Measurements from ENCODE around the gene MYH16.

MYH16 gene

GRCh38 chr7:99301496-99301895 lies 28.9 kb downstream of the MYH16 start:
- TF ChIP-seq SIN3A (IDR thresholded peaks at IDR 0.05; ENCODE audit: borderline replicate concordance, insufficient read depth, low read length) = no peak
- TF ChIP-seq POLR2AphosphoS5 (IDR thresholded peaks at IDR 0.05; ENCODE audit: low read depth, low read length) = no peak
- TF ChIP-seq, protein P1, sequence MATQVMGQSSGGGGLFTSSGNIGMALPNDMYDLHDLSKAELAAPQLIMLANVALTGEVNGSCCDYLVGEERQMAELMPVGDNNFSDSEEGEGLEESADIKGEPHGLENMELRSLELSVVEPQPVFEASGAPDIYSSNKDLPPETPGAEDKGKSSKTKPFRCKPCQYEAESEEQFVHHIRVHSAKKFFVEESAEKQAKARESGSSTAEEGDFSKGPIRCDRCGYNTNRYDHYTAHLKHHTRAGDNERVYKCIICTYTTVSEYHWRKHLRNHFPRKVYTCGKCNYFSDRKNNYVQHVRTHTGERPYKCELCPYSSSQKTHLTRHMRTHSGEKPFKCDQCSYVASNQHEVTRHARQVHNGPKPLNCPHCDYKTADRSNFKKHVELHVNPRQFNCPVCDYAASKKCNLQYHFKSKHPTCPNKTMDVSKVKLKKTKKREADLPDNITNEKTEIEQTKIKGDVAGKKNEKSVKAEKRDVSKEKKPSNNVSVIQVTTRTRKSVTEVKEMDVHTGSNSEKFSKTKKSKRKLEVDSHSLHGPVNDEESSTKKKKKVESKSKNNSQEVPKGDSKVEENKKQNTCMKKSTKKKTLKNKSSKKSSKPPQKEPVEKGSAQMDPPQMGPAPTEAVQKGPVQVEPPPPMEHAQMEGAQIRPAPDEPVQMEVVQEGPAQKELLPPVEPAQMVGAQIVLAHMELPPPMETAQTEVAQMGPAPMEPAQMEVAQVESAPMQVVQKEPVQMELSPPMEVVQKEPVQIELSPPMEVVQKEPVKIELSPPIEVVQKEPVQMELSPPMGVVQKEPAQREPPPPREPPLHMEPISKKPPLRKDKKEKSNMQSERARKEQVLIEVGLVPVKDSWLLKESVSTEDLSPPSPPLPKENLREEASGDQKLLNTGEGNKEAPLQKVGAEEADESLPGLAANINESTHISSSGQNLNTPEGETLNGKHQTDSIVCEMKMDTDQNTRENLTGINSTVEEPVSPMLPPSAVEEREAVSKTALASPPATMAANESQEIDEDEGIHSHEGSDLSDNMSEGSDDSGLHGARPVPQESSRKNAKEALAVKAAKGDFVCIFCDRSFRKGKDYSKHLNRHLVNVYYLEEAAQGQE (IDR thresholded peaks at IDR 0.05; ENCODE audit: insufficient read depth in 1 of 2, low read depth in 2 of 2, low read length in 2 of 2) = no peak
- TF ChIP-seq TAF1 (IDR thresholded peaks at IDR 0.05; ENCODE audit: borderline replicate concordance, insufficient read depth, low read length) = no peak
- no peak for TF ChIP-seq FOXP2 (optimal IDR thresholded peaks at IDR 0.05; ENCODE audit: borderline replicate concordance, extremely low read depth, extremely low read length, insufficient read depth)

GRCh38 chr7:99305473-99306260 lies 33.0 kb downstream of the MYH16 start:
- no peak for TF ChIP-seq TAF1 (IDR thresholded peaks at IDR 0.05; ENCODE audit: borderline replicate concordance, insufficient read depth, low read length)
- TF ChIP-seq FOXP2 (optimal IDR thresholded peaks at IDR 0.05; ENCODE audit: borderline replicate concordance, extremely low read depth, extremely low read length, insufficient read depth) = no peak
- TF ChIP-seq POLR2AphosphoS5 (IDR thresholded peaks at IDR 0.05; ENCODE audit: low read depth, low read length) = no peak
- no peak for TF ChIP-seq SIN3A (IDR thresholded peaks at IDR 0.05; ENCODE audit: borderline replicate concordance, insufficient read depth, low read length)
- TF ChIP-seq, protein P1 (IDR thresholded peaks at IDR 0.05; ENCODE audit: insufficient read depth in 1 of 2, low read depth in 2 of 2, low read length in 2 of 2) = no peak

GRCh38 chr7:99308461-99309074 lies 35.9 kb downstream of the MYH16 start:
- TF ChIP-seq SIN3A (IDR thresholded peaks at IDR 0.05; ENCODE audit: borderline replicate concordance, insufficient read depth, low read length) (no peak), TAF1 (IDR thresholded peaks at IDR 0.05; ENCODE audit: borderline replicate concordance, insufficient read depth, low read length) (no peak), POLR2AphosphoS5 (IDR thresholded peaks at IDR 0.05; ENCODE audit: low read depth, low read length) (no peak), FOXP2 (optimal IDR thresholded peaks at IDR 0.05; ENCODE audit: borderline replicate concordance, extremely low read depth, extremely low read length, insufficient read depth) (no peak)
- TF ChIP-seq, protein P1 (IDR thresholded peaks at IDR 0.05; ENCODE audit: insufficient read depth in 1 of 2, low read depth in 2 of 2, low read length in 2 of 2) = no peak

DNA sequence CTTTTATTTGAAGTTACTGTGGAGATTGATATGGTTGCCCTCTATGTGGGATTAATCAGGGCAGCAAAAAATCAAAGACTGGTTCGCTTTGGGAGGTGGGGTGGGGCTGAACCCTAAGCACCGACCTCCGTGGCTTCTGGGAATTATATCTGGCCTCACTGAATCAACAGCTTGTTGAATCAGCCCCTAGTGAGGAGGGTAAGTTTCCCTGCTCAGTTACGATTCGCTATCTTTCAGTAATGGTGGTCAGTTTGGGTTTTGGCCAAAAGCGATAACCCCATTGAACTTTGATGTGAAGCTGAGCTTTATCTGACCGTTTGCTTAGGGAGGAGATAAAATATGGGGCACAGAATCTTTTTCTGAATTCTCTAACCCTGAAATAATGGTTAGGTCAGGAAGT lies 36.5 kb downstream of the MYH16 start:
- TF ChIP-seq TAF1 (IDR thresholded peaks at IDR 0.05; ENCODE audit: borderline replicate concordance, insufficient read depth, low read length) (no peak), SIN3A (IDR thresholded peaks at IDR 0.05; ENCODE audit: borderline replicate concordance, insufficient read depth, low read length) (no peak), POLR2AphosphoS5 (IDR thresholded peaks at IDR 0.05; ENCODE audit: low read depth, low read length) (no peak)

DNA sequence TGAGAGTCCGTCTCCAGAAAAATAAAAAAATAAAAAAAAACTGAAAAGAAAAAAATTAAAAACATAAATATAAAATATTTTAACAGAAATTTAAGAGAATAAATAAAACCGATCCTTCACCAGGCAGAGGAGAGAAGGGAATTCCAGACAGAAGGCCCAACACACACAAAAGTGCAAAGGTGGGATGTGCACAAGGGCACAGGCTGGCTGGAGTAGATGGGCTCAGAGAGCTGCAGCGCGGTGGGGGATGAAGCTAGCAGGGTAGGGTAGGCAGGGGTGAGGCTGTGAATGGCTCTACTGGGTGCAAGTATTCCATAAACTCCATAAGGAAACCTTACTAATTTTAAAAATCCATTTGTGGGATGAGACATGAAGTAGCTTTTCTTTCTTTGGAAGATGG lies 37.4 kb downstream of the MYH16 start:
- TF ChIP-seq POLR2AphosphoS5 (IDR thresholded peaks at IDR 0.05; ENCODE audit: low read depth, low read length) (no peak), TAF1 (IDR thresholded peaks at IDR 0.05; ENCODE audit: borderline replicate concordance, insufficient read depth, low read length) (no peak), SIN3A (IDR thresholded peaks at IDR 0.05; ENCODE audit: borderline replicate concordance, insufficient read depth, low read length) (no peak), FOXP2 (optimal IDR thresholded peaks at IDR 0.05; ENCODE audit: borderline replicate concordance, extremely low read depth, extremely low read length, insufficient read depth) (no peak)
- TF ChIP-seq, protein P1 (IDR thresholded peaks at IDR 0.05; ENCODE audit: insufficient read depth in 1 of 2, low read depth in 2 of 2, low read length in 2 of 2) = no peak
